Stimulated activated CD8-positive, alpha-beta memory T cell treated with anti-CD3 and anti-CD28 coated beads, Interleukin-15, amount 100 ng/mL, for 1 hour (primary cell): ENCODE data around the gene PSMG2.

ENCODE experiments used
- DNase-seq: peaks from one replicate; pipeline ENCODE4 v3.0.0-alpha.2; 2020; ENCODE audit warnings: low read depth

Gene PSMG2, protein sequence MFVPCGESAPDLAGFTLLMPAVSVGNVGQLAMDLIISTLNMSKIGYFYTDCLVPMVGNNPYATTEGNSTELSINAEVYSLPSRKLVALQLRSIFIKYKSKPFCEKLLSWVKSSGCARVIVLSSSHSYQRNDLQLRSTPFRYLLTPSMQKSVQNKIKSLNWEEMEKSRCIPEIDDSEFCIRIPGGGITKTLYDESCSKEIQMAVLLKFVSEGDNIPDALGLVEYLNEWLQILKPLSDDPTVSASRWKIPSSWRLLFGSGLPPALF

DNA sequence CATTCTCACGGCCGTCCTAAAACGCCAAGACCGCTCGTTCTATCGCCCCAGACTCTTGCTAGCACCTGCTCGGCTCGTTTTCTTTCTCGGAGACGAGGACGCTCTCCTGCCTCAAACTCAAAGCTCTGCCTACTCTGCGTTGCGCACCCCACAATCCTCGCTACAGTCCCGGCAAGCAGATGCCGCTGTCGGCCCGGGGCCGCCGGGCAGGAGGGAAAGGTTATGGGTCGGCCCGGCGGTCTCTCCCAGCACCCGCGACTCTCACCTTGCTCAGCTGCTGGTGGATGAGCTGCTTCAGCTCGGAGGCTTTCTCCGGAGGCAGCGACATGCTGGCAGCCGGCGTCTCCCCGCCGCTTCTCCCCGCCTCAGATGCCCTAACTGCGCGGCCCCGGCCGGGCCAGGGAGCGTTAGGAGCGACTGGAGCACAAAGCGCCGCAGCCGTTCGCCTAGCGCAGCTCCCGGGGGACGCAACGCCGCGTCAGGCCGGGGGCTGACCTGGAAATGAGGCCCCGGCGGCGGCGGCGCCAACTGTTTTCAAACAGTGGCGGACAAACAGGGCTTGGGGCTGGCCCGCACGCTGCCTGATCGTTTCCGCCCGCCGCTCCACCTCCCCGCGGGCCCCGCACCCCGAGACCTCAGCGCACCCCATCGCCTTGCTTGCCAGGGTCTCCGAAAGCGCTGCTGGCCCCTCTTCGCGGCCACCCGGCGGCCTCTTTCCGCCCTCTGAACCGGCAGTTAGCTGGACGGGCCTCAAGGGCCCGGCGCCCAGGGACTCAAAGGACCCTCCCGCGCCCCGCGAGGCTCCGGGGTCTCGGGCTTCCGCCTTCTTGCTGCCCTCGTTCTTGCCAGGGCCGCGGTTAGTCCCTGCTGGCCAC lies at the start of gene PSMG2, which contains the start of gene CEP76:
Gene PSMG2, plus strand, starts transcription at position 822 of the 875 bp plus-strand sequence. CDS start 66 bp downstream, outside the sequence.
Gene CEP76, minus strand, starts transcription at position 503 of the 875 bp plus-strand sequence. Its CDS starts 175 bp downstream, at position 328.
- peak; percentile 58 for DNase-seq

DNA sequence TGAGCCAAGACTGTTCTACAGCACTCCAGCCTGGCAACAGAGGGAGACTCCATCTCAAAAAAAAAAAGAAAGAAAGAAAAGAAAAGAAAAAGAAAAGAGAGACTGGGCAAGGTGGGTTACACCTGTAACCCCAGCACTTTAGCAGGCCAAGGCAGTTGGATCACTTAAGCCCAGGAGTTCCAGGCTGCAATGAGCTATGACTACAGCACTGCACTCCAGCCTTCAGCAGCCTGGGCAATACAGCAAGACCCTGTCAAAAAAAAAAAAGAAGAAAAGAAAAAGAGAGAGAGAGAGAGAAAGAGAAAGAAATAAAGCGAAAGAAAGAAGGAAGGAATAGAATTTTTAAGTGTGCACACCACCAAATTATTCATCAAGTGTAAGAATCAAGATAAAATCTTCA lies 47.9 kb upstream of the PSMG2 start:
- no peak for DNase-seq

DNA sequence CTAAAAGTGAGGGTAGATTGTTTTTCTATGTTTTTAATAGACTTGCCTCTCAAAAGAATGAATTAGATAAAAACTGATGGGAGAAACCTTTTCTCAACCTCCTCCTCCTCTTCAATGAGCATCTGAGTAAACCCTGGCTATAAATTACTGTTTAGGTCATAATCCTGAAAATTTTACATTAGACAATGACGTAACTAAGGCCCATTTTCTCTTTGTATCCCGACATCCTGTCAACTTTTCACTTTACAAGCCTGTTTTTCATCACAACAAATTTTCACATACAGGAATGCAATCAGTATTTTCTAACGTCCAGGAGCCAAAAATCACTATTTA lies 46.3 kb upstream of the PSMG2 start:
- no peak for DNase-seq

DNA sequence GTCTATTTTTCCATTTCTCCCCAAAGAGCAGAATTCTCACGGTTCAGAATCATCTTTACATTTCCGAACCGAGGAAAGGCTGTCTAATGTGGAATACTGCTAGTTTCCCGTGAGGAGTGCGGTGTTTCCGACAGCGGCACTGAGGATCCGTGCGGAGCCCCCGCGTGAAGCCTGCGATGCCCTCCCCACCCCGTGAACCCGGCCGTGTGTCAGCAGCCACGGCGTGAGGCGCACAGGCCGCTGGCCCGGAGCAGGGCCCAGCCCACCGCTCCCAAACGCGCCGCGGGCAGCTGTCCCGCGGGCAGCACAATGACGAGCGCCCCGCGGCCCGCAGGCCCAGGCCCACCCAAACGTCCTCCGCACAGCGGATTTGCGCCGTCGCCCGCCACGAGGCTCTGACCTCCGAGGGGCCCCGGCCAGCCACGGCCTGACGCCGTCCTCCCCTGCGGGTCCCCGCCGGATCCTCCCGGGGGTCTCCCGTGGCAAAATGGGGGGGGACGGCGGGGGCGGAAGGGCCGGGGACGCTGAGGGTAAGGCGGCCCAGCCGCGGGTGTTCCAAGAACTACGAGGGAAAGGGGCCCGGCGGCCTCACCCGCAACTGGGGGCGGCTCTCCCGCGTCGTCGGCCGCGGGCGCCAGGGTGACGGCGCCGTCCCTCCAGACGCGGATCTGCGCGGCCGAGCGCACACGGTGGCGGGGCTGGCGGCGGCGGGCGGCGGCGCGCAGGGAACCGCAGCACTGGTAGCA lies 45.7 kb upstream of the PSMG2 start:
- DNase-seq = no peak

DNA sequence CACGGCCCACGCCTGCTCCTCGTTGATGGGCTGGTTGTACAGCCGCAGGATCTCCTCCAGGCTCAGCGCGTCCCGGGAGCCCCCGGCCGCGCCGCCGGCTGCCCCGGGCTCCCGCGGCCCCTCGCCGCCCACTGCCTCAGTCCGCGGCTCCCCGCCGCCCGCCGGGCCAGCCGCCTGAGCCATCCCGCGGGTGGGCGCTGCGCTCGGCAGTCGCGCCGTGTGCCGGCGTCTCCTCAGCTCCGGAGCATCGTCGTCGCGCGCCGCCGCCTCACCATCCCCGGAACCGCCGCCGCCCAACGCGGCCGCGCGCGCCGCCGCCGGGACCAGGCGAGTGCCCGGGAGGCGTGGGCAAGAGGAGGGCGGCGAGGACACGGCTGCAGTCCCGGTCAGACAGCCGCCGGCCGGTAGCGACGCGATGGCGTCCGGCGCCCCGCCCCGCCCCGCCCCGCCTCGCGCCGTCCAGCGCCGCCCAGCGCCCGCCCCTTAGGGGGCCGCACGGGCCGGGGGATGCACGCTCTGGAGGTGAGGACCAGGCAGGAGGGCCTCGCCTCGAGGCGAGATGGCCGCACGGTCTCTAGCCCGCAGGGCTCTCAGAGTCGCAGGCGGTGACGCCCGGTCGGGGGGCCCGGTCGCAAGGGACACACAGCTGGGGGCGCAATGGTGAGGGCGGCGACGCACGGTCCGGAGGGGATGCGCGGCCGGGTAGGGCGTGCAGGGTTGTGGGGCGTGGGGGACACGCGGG lies 45.0 kb upstream of the PSMG2 start, which contains the start of gene SPIRE1:
Gene SPIRE1, minus strand, starts transcription at position 424 of the 742 bp plus-strand sequence. Its CDS starts 241 bp downstream, at position 183.
- no peak for DNase-seq

DNA sequence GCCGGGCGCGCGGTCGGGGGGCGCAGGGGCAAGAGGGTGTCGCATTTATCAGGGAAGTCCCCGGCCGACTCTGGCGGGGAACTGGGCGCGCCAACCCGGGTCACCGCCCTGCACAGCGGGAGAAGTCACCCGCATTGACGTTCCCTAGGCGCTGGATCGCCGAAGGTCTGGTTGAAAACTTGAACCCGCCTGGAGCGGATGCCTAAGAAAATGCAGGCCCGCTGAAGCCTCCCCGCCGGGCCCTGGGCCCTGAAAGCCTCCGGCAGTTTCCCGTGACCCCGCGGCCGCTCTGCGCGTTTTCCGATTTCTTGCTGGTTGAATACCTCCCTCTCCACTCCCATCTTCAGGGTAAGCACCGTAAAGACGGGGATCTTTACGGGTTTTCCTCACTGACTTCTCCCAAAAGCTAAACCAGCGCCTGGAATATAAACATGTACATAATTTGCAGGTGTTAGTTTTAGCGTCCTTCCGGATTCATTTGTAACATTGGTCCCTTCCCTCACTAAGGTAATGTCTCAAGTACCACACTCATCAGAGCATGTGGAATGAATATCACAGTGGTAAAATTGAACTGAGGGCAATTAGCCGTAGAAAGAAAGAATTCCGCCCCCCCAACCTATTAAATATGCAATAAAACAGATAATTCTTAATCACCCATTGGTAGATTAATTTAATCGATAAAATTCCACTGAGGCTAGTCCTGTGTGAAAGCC lies 44.3 kb upstream of the PSMG2 start:
- DNase-seq = no peak

DNA sequence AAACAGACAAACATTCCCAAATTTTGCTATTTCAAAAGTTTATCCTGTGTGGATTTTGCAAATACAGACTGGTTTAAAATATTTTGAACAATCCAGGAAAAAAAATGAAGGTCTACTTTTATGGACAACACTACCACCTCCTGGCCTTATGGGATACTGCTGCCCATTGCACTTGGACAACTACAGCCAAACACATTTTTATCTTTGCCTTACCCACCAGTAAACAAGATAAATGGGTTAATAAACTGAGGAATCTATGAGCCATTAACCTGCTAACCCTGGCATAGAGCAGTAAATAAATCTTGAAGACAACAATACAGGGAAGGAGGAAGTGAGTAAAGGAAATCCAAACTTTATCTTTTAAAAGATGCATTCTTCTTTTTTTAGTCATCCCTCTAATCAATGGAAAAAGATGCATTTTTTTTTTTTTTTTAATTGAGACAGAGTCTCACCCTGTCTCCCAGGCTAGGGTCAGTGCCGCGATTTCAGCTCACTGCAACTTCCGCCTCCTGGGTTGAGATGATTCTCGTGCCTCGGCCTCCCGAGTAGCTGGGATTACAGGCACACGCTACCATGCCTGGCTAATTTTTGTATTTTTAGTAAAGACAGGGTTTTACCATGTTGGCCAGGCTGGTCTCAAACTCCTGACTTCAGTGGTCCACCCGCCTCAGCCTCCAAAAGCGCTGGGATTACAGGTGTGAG lies 42.8 kb upstream of the PSMG2 start:
- DNase-seq = no peak

DNA sequence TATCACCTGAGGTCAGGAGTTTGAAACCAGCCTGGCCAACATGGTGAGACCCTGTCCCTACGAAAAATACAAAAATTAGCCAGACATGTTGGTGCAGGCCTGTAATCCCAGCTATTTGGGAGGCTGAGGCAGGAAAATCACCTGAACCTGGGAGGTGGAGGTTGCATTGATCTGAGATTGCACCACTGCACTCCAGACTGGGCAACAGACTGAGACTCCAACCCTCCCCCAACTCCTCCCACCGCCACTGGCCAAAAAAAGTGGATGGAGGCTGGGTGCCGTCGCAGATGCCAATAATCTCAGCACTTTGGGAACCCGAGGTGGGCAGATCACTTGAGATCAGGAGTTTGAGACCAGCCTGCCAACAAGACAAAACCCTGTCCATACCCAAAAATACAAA lies 34.8 kb upstream of the PSMG2 start:
- no peak for DNase-seq

DNA sequence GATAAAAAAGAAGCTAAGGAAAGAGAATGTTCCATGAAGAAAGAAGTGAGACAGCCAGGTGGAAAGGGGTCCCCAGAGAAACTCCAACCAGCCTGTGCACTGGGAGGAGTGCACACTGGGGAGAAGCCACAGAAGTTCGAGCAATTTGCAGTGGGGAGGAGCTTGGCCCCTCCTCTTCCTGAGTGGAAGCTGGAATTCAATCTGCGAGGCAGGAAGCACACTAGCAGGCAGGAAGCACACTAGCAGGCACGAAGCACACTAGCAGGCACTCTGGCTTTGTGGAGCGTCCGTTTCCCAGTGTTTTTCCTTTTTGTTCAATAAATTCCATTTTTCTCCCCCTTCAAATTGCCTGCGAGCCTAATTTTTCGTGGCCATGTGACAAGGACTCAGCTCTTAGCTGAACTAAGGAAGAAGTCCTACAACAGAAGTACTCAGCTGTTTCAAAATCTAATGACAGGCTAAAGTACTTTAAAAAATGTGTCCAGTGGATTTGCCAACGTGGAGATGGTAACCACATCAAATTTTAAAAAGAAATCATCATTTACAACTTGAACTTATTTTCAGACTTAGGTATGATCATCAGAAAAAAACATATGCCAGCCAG lies 23.6 kb upstream of the PSMG2 start:
- DNase-seq = no peak

DNA sequence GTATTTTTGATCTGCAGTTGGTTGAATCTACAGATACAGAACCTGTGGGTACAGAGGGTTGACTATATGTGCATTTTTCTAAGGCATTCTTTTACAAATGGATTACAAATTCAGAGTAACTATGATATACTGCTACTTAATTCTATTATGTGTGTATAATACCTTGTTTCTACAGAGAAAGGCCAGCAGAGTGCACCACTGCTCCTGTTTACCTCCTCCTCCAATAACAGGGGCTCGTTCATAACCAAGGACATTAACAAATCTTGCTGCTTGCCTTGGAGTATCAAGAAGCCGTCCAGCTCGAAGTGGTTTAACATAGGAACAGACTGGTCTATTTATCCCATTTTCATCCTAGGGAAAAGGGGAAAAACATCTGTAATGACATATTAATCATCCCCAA lies 16.7 kb upstream of the PSMG2 start:
- no peak for DNase-seq

DNA sequence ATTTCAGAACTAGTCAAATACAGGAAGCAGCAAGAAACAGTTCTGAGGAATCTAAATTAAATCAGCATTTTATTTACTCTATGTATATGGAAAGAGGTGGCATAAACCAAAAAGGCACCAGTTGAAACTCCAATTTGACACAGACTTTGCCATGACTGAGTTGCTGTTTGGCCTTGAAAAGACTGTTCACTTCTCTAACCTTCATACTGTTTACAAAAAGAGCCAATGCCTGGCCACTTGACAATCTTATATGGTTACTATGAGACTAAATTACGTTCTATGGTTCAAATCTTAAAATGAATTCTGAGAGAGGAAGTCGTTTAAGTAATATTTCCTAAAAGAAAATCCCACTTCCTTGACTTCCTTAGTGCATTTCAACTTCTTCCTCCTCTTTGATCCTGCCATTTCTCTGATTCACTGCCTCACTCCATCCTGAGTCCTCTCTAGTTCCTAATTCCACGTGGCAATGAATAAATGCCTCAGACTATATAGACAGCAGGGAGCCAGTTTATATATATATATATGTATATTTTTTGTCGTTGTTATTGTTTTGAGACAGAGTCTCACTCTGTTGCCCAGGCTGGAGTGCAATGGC lies 13.5 kb upstream of the PSMG2 start:
- no peak for DNase-seq

DNA sequence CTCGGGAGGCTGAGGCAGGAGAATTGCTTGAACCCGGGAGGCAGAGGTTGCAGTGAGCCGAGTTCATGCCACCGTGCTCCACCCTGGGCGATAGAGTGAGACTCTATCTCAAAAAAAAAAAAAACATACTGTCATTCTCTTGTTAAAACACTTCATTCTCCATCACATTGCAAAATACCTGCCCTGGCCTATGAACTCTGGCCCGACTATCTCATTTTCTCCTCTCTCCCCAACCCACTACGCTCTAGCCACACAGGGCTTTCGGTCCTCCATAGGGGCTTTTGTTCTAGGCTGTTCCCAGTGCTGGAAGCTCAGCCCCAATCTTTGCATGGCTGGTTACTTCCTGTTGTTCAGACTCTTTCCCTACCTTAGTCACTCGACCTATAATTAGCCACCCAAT lies 10.6 kb upstream of the PSMG2 start:
- no peak for DNase-seq

DNA sequence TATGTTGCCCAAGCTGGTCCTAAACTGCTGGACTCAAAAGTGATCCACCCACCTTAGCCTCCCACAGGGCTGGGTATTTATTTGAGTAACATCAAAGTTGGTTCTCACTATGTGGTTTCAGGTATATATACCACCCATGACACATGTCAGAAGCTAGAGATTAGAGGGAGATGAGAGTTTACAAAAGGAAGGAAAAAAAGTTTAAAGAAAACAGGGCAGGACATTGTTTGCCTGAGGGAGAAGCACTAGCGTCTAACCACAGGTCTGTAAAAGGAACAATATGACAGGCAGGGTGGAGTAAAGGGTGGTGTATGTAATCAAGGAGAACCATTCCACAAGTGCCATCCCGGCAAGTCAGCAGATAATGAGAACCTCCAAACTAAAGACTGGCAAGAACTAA lies 8.8 kb upstream of the PSMG2 start:
- DNase-seq = no peak

DNA sequence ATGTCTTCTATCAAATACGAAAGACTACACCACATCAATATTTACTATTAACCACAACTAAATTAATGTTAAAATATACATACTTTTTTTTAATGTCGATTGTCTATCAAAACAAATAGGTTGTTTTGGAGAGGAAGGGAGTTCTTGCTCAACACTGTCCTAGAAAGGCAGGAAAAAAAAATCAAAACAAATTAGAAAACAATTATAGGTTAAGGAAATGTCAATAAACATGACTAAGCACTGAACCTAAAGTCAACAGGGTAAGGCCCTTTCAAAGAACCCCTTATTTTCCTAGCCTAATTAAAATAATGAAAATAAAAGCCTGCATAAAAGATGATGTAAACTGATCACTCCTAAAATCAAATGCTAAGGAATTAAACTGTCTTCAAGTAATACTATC lies 3.1 kb upstream of the PSMG2 start:
- no peak for DNase-seq

DNA sequence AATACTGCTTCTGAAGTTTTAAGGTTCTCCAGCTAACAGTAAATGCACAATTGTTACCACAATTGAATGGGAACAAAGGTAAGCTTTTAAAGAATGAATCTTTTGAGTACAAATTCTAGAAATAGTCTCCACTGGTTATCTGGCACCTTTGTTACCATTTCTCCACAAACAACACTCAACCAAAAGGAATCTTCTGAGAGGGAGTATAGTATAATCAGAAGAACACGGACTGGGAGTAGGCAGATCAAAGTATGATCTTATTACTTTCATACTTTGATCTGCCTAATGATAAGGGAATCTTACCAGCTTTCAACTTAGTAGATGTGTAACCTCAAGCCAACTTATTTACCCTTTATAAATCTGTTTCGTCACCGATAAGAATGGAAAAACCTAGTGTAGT lies 1.7 kb upstream of the PSMG2 start:
- no peak for DNase-seq

DNA sequence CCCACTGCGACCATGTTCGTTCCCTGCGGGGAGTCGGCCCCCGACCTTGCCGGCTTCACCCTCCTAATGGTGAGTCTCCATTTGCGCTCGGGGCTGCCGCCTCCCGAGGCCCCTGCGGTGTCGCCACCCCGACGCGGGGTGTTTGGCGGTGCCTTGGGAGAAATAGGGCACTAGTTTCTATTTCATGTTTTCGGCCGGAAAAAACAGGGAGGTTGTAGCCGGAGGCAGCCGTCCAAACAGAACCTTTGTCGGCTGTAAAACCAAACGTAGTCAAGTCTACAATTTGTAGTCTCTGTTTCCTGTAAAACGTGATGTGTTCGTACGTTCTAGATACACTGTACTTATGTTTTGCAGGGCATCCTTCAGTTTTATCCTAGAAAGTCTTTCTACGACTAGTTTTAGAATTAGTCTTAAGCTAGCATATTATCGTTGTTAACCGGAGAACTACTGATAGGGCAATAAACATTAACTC lies 290 bp downstream of the PSMG2 start:
- no peak for DNase-seq

DNA sequence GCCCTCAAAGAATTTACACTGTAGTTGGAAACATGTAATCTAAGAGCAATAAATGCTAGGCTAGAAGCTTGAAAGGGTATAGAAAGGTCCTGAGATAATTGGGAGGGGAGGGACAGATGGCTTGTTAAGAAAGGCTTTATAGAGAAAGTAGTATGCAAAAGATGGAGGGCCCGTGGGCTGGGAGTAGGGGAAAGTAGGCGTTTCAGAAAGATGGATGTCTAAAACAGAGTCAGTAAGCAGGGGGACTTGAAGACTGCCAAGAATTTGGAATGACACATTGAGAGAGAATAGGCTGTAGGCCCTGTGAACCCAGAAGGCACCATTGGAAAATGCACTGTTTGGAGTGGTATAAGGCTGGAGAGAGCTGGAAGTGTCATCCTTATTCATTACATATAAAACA lies 822 bp downstream of the PSMG2 start:
- DNase-seq = no peak

DNA sequence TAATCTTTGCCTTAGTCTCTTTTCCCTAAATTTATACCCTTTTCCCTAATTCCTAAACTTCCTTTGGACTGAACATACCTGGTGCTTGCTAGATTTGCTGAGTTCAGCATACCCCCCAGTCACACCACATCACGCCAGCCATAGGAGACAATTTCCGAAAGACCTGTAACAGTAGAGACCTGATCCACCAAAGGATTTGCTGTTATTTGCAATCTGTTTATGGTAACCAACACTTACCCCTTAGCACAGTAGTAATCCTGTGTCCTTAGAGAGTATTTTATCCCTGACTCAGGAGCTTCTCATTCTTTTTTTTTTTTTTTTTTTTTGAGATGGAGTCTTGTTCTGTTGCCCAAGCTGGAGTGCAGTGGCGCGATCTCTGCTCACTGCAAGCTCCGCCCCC lies 8.6 kb downstream of the PSMG2 start:
- no peak for DNase-seq

DNA sequence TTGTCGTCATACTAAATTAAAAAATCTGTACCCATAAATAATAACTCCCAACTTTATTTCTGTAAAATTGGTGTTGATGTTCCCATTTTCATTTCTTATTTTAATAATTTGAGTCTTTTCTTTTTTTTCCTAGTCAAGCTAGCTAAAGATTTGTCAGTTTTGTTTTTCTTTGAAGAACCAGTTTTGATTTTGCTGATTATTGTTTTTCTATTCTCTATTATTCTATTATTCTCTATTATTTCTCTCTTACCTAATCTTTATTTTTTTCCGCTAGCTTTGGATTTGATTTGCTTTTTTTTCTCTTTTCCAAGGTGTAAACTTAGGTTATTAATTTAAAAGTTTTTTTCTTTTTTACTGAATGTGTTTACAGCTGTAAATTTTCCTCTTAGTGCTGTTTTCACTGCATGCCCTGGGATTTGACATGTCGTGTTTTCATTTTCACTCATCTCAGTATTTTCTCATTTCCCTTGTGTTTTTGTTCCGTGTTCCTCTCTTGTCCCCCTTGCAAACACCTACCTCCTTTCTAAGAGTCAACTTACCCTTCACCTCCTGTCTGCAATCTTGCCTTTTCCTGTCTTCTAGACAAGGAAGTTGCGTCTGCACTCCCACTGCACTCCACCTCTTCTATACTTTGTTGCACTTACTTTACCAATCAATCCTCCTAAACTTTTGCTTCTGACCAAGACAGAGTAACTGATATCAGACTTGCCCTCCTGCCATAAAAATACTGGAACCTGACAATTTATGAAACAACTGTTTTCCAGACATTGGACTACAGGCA lies 18.8 kb downstream of the PSMG2 start:
- DNase-seq = no peak
